Stimulated activated CD4-positive, alpha-beta T cell treated with anti-CD3 and anti-CD28 coated beads, Interleukin-4, amount 100 ng/mL, for 48 hours (primary cell): Measurements from ENCODE around the gene CLPSL2.
"Not testable (repeated sequence)": the region's sequence is repeated elsewhere in the genome, so short reads cannot be mapped to it uniquely, and the experiment has no call there.

Source experiments
- DNase-seq, 2 donors: peaks; one replicate each; pipeline ENCODE4 v3.0.0-alpha.2; 2020; ENCODE audit warnings: low read depth in 2 of 2

Gene CLPSL2, protein sequence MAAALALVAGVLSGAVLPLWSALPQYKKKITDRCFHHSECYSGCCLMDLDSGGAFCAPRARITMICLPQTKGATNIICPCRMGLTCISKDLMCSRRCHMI

DNA sequence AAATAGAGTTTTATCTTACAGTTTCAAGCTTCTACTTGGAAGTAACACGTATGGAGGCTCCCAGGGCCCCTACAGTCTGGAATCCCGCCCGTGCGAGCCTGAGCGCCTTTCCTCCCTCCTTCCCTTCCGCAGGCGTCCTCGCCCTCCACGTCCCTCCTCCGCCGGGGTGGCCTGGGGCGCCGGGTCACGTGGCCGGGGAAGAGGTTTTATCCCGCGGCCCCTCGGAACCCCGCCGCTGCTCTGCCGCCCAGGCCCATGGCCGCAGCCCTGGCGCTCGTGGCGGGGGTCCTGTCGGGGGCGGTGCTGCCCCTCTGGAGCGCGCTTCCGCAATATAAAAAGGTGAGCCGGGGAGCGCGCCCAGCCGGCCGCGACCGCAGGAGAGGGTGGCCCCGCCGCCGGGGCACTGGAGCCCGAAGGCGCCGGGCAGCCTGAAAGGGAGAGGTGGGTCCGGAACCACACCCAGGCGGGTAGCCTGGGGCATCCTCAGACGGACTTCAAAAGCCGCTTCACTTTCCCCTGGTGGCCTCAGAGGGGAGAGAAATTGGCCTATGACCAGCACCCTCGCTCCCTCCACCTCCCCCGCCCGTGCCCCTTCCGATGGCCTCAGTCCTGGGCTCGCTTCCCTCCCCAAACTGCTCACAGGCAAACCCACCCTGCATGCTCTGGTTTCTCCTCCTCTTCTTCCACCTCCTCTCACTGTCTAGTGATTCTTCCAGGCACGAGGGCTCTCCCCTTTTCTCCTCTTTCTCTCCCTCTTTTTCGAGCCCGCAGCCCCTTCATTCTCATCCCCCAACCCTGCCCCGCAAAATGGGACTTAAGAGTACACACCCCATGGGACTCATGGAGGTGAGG lies at the start of gene CLPSL2:
Gene CLPSL2 (plus strand): TSS at position 235 of the 852 bp plus-strand sequence. CDS start 21 bp downstream, at position 256.
- no peak for DNase-seq

DNA sequence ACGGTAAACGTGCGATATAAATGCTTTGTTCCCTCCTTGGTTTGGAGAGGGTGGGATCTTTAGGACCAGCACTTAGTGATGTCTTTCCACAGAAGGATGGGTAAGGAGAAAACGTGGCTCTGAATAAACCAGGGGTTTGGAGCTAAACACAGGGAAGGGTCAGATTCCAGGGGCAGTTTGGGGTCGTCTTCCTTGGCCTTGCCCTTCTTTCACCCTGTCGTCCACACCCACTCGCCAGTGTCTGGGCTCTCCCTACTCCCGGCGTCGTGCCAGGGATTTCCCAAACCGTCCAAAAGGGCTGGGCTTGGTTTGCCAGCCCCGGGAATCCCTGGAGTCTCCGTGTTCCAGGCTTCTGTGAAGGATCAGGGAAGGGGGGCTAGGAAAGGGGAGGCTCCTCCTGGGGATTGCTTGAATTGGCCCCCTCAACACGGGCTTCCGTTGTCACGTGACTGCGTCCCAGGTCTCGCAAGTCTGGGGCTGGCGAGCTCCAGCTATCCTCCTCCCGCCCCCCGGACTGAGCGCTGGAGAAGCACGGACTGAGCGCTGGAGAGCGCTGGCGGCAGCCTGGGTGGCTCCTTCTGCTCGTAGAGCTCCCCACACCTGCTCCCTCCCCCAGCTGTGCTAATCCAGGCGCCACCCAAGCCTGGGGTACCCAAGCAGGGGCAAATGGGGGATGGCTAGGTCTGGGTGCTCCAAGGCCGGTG lies 49.0 kb upstream of the CLPSL2 start:
- DNase-seq = peak in 1 of 2 donors; percentile 32

DNA sequence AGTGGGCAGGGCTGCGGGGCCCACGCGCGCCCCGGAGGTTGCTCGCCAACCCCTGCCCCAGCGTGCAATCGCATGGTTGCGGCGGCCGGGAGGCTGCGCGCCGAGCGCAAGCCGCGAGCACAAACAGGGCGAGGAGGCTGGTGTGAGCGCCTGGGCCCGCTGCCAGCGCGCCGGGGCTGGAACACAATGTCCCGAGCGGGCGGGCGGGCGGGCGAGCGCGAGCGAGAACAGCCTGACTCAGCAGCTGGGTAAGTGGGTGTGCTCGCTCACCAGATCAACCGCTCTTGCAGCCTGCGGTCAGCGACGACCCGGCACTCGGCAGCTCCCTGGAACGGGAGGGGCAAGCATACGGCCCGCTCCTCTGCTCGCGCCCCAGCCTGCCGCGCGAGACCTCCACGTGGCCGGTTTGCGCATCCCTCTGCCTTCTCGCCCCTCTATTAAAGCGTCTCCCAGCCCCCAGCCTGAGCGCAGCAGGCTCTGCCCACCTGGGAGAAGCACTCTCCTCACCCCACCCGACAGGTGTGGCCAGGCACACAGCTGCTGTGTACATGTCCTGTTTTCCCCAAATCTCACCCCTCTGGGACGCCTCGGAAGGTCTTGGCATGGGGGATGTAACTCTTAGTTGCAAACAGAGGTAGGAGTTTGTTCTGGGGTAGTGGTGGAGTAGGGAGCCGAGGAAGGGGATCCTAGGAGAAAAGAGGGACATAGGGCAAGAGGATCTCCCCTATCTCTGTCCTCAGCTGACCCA lies 48.3 kb upstream of the CLPSL2 start:
- DNase-seq = peak; percentile 65 to 82

DNA sequence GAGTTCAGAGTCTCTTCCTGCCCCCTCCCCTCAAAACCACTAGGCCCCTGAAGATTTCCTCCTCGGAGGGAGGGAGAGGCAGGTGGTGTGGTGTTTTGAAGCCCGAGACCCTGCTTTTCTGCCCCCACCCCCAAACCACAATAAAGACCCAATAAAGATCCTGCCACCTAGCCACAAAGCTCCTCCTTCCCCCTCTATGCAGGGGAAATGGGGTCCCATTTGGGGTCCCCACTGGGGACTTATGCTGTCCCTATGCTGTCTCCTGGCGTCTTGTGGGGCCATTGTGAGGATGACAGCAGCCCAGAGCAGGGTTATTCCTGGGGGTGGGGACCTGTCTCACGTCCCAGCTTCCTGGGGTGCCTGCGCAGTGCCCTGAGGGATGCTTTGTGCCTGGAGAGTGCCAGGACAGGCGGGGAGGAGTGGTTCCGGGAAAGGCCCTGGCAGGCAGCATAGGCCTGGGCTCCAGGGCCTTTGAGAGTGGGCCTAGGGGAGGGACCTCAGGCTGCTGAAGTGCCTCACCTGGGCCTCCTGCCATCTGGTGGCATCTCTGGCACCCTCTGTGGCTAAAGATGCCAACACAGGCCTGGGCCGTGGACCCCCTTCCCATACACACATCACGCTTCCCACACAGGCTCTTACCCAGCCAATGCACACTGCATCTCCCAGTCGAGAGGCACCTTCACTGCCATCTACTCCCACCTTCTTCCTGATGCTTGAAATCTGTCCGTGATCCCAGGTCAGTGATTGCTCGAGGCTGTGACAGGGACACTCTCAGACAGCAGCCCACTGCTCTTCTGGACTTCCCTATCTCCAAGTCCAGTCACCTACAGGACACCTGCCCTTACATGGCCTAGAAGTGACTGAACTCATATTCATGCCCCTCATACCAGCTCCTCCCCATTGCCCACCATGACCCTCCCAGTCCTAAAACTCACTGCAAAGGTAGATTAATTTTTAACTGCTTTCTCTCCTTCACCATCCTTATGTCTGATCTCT lies 47.4 kb upstream of the CLPSL2 start:
- no peak for DNase-seq

DNA sequence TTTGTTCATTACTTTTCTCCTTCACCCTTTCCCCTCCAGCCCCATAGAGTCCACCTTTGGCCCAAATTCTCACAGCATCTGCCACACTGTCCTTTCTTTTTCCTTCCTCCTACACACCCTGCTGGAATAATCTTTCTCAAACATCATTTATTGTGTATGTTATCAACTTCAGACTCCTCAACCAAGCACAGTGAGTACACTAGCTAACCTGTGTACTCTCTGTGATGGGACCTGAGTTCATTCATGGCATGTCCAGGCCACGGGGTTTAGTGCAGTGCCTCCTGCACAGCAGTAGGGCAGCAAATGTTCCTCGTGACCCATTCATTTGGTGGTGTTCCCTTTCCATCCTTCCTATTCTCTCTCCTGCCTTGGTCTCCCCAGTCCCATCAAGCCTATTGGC lies 46.7 kb upstream of the CLPSL2 start:
- no peak for DNase-seq

DNA sequence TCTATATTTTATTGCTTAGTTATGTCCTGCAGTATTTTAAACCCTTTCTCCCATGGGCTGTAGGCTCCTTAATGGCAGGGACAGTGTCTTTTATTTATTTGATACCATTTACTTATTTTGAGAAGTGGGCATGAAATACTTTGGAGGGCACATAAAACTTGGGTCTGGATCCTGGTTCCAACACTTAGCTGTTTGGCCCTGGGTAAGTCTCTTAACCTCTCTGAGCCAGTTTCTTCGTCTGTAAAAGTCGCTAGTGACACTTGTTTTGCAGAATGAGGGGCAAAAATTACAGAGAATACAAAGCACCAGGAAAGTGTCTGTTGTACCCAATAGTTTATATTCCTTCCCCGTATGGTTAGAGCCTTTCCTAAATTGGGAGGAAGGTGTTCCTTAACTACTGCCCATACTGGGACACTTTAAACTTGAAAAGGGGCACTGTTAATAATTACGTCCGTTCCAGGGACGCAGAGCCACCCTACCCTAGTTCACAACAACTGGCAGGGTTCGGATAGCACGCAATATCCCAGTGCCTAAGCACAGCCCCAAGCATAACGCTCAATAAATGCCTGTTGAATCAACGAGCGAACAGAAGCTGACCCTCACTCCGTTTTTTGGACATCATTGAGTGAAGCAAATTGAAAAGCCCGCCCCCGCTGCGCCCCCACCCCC lies 45.5 kb upstream of the CLPSL2 start:
- DNase-seq = no peak

DNA sequence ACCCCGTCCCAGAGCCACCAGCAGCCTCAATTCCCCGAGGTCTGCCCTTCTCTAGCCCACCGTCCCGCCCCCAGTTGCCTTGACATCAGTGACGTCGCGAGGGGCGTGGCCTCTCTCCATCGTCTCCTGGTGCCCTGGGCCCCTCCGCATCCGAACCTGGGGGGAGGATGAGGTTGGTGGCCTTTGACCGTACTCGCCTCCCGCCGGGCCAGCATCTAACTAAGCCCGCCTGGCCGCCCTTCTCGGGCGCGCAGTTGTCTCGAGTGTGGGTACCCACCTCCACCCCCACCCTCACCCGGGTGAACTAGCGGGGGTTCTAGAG lies 45.0 kb upstream of the CLPSL2 start:
- peak; percentile 92 to 97 for DNase-seq

DNA sequence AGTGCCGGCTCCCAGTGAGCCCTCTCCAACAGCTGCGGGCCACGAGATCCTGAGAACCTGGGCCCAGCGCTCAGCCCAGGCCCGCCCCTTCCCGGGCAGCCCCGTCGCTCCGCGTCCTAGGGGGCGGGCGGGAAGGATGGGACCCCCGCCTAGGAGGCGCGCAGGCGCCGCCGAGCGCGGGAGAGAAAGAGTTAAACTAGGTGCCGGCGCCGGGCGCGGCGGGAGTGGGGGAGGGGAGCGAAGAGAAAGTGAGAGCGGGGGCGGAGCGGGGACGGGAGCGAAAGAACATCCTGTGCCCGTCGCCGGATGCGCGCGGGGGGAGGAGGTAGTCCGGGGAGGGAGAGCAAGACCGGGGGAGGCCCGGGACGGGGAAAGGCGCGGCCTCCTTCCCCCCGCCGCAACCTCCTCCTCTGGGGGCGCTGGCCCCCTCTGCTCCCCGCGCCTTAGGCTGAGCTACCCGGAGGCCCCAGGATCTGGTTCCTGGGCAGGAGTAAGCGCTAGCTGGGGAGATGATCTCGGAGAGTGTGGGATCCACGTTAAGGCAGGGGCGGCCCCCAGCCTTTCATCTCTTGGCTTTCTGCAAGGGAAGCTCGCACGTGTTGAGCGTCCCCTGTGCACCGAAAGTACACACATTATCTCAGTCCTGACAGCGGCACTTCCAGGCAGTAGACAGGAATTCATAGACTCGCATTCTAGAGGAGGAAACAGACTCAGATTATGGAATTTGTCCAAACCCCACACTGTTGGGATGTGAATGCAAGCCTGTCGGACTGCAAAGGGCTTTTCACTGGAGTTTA lies 44.5 kb upstream of the CLPSL2 start:
- DNase-seq = peak; percentile 94 to 95

DNA sequence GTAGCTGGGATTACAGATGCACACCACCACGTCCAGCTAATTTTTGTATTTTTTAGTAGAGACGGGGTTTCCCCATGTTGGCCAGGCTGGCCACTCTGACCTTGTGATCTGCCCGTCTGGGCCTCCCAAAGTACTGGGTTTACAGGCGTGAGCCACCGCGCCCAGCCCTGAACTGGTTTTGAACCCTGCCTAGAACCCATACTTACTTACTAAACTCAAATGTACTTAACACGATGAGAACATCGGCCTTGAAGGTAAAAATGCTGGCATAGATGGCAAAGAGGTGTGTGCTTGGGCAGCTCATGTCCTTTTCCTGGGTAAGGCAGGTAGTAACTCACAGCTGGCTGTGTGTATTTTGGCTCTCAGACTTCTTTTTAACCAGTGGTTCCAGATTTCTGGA lies 42.8 kb upstream of the CLPSL2 start:
- no peak for DNase-seq

DNA sequence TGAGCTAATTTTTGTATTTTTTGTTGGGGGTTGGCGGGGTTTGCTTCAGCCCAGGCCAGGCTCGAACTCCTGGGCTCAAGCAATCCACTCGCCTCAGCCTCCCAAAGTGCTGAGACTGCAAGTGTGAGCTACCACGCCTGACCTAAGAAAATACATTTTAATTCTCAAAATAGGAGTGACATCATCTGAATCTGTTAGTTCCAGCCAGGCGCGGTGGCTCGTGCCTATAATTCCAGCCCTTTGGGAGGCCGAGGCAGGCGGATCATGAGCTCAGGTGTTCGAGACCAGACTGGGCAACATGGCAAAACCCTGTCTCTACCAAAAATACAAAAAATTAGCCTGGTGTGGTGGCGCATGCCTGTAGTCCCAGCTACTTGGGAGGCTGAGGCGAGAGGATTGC lies 42.1 kb upstream of the CLPSL2 start:
- not testable (repeated sequence) for DNase-seq

DNA sequence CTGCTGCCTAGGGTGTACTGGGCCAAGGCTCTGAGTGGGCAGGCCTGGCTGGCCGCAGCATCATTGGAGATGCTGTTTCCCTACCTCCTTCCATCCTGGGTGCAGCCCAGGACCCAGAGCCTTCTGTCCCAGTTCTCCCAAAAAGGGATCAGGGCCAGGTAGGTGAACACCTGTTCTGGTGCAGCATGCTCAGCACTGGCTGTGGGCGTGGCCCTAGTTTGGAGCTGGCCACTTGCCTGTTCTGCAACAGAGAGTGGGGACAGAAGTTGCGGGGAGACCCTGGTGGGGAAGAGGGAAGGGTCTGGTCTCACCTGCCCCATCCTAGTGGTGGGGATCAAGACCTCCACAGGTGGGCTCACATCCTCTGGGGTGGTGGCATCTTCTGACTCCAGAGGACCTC lies 40.9 kb upstream of the CLPSL2 start:
- no peak for DNase-seq

DNA sequence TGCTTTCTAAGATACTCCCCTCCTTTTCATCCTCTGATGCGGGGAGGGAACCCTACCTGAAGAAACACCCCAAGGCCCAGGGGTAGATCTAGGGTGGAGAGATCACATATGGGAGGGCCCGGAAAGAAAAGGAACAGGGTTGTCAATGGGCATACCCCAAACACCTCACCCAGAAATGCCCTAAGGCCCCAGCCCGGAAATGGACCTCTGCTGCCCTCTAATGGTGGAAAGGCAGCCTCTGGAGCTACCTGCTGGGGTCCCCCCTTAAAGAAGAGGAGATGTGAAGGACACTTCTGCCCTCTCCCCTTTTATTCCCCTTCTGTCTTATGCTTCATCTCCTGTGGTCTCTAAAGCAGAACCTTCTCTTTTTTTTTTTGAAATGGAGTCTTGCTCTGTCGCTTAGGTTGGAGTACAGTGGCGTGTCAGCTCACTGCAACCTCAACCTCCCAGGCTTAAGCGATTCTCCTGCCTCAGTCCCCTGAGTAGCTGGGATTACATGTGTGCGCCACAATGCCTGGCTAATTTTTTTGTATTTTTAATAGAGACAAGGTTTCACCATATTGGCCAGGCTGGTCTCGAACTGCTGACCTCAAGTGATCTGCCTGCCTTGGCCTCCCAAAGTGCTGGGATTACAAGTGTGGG lies 40.0 kb upstream of the CLPSL2 start:
- DNase-seq = peak; percentile 75 to 82

DNA sequence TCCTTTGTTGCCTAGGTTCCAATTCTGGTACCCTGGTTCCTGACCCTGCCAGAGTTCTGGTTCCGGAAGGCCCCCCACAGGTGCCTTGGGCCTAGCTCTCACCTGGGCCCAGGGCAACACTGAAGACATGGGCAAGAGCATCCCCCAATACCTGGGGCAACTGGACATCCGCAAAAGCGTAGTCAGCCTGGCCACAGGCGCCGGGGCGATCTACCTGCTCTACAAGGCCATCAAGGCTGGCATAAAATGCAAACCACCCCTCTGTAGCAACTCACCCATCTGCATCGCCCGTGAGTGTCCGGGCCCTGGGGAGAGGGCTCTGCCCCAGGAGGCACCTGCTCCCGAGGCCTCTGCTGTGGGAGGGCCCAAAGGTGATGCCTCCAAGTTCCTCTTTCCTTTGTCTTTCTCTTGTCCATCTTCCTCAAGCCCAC lies 39.4 kb upstream of the CLPSL2 start, which contains the start of gene ARMC12:
Gene ARMC12 (plus strand): TSS at position 51 of the 431 bp plus-strand sequence. CDS start 77 bp downstream, at position 128.
- DNase-seq = no peak

DNA sequence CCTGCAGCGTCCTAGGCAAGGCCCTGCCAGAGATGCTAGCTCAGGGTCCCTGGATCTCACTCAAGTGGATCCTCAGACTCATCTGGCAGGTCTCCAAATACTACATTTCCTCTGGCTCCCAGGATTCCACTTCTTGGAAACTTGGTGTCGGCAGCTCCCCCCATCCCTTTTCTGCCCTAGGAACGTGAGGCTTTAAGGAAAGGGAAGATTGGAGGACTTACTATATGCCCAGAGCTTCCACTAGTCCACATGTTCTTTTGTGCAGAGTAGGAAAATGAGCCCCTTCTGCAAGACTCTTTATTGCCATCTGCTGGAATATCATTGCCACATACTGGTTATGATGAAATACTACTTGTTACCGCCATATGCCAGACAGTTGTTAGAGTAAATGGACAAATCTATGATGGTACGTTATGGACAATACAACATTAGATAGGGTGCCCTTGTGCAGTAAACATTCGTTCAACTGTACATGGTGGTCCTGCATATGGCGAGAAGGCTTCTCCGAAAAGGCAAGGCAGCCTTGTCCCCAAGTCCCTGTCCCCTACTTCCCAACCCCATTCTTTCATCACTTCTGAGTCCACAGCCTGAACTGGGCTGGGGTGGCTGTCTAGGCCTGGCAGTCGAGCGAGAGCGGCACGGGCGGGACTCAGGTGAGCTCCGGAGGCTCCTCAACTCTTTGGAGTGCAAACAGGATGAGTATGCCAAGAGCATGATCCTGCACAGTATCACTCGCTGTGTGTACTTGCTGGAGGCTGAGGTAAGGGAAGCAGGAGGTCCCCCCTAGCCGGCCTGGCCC lies 38.8 kb upstream of the CLPSL2 start:
- no peak for DNase-seq

DNA sequence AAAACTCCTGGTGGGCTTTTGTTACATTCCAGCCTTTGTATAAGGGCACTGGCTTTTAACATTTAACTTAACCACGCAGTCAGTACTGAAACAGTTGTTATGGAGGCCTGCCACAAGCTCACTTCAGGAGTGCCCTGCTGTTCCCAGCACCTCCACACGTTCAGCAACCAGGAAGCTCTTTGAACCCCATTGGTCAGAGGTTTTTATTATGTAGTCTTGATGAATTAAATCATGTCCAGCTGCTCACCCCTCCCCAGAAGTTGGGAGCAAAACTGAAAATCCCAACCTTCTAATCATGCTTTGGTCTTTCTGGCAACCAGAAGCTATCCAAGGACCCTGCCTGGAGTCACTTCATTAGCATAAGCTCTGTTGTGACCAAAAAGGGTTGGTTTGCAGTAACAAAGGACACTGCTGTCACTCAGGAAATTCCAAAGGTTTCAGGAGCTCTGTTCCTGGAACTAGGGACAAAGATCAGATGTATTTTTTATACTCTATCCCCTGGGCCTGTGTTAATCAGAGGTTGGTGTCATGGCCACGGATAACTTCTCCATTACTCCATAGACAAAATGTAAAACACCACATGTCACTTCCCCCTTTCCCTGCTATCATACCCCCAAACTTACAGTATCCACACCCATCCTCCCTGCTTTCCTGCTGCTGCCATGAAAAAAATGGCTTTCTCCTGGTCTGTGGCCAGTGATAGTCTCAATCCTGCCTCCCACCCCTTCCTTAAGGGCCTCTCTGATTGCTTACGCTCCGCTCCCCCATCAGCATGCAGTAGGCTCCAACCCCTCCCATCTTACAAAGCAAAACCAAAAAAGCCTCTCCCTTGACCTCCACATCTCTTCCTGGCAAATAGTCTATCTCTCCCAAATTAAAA lies 36.5 kb upstream of the CLPSL2 start:
- DNase-seq = no peak

DNA sequence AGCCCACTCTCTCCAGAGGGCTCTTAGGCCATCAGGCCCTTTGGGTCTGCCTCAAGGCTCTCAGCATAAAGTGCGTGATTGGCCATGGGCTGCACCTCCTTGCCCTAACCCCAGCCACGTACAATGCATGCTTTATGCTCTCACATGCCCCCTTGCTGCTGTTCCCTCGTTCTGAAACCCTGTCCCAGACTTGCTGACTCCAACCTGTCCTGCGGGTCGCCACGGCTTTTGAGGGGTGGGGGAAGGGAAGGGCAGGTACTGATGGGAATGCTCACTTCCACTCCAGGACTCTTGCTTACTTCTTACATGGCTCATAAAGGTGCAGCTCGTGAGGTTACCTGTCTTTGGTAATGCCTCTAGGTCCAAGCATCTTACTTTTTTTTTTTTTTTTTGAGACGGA lies 33.6 kb upstream of the CLPSL2 start:
- no peak for DNase-seq

DNA sequence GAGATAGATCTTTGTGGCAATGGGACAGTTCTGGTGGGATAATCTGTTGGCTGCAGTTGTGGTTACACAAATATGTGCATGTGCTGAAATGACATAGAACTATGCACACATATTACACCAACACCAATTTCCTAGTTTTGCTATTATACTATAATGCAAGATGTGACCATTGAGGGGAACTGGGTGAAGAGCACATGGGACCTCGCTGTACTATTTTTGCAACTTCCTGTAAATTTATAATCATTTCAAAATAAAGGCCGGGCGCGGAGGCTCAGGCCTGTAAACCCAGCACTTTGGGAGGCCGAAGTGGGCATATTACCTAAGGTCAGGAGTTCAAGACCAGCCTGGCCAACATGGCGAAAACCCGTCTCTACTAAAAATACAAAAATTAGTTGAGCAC lies 30.9 kb upstream of the CLPSL2 start:
- DNase-seq = no peak
